MCF 10A (cell line): ENCODE measurements around the gene KIF22. TPM values are rescaled to one million over a fixed set of nuclear protein-coding genes. Genes with fewer than 3 reads are reported as not detected.
"Not testable (repeated sequence)": the region's sequence is repeated elsewhere in the genome, so short reads cannot be mapped to it uniquely, and the experiment has no call there.

Experiments used
- BruUV-seq: library from RNA; stranded (reverse); fragments of 400-500 nt; replicated peaks from 2 replicates; lab custom pipeline; 2021; lab: Mats Ljungman, UMichigan
- CTCF ChIA-PET: fragments of 300-600 bp; sonication (Branson Sonifier 250); formaldehyde crosslinking; extraction: SDS; loops from one replicate; lab custom pipeline; 2021; ENCODE audit warnings: antibody characterized with exemption, inconsistent platforms; lab: Yijun Ruan, JAX
- POLR2A ChIA-PET: fragments of 300-600, 350-650 bp; sonication (Branson Sonifier 250); formaldehyde crosslinking; extraction: SDS; loops from one replicate; lab custom pipeline; 2020; ENCODE audit warnings: antibody characterized with exemption, inconsistent platforms; lab: Yijun Ruan, JAX
- DNase-seq: peaks from one replicate; pipeline ENCODE4 v3.0.0-alpha.2; 2018; ENCODE audit not compliant: unreplicated experiment
- H3K27ac Mint-ChIP-seq: one replicate; pipeline ENCODE4 v1.8.0; 2022; ENCODE audit warnings: mild to moderate bottlenecking, low read depth, mixed read lengths; ENCODE audit not compliant: unreplicated experiment
- H3K27me3 Mint-ChIP-seq: one replicate; pipeline ENCODE4 v1.8.0; 2022; ENCODE audit warnings: mixed read lengths; ENCODE audit not compliant: insufficient read depth, unreplicated experiment
- H3K36me3 Mint-ChIP-seq: one replicate; pipeline ENCODE4 v1.8.0; 2022; ENCODE audit warnings: mild to moderate bottlenecking, moderate library complexity, mixed read lengths; ENCODE audit not compliant: insufficient read depth, unreplicated experiment
- H3K4me1 Mint-ChIP-seq: one replicate; pipeline ENCODE4 v1.8.0; 2022; ENCODE audit warnings: mixed read lengths; ENCODE audit not compliant: insufficient read depth, unreplicated experiment
- H3K4me3 Mint-ChIP-seq: one replicate; pipeline ENCODE4 v1.8.0; 2022; ENCODE audit warnings: mild to moderate bottlenecking, moderate library complexity, mixed read lengths; ENCODE audit not compliant: unreplicated experiment
- H3K9me3 Mint-ChIP-seq: one replicate; pipeline ENCODE4 v1.8.0; 2022; ENCODE audit warnings: mixed read lengths; ENCODE audit not compliant: unreplicated experiment
- CTCF ChIP-seq: fragments of 200-600 bp; IDR thresholded peaks from one replicate; pipeline ENCODE4 v1.8.0; 2022; ENCODE audit warnings: antibody characterized with exemption, mild to moderate bottlenecking; ENCODE audit not compliant: unreplicated experiment
- intact Hi-C: fragments of 100-400 bp; cut with micrococcal nuclease; formaldehyde crosslinking; loops from 2 replicates; pipeline ENCODE4 v1.14.1; 2022
- total RNA-seq: library from RNA; stranded (reverse); gene quantifications from 2 replicates; pipeline ENCODE4 v1.2.3, GENCODE V29; 2022

The KIF22 gene
- total RNA-seq, 1 experiment from 2014 or later: 53.8 TPM

DNA sequence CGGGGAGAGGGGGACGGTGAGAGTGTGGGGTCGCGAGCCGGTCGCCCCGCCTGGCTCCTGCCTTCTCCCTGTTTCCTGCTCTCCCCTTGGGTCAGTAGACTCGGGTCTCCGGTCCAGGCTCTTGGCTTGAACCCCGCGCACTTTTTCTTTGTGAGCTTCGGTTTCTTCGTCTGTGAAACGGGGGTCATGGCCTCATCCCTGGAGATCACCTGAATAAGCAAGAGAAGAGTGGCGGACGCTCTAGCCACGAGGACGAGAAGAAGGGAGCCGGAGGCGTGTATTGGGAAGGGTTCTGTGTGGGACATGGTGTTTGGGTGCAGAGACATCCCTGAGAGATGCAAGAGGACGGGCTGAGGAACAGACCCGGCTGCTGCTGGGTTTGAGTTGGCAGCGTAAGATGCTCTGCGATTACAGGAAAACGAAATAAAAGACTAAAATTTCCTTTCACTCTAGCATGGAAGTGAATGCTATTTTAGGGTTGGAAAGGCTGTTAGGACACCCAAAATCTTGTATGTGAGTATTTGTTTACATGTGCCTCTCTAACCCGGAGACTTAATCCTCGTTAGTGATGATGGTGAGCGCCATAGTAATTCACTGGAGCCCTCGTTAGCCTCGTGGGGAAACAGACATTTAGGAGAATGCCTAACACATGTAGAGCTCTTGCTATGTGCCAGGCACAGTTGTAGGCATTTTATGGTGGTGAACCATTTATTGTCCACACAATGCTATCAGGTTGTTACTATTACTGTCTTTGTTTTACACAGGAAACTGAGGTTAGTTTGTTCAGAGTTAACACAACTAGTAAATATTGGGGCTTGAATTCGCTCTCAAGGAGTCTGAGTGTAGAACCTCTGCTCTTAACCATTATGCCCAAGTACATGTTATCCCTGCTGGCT, 646 bp downstream of the KIF22 start:
- DNase-seq: no peak
- Mint-ChIP-seq H3K9me3 (no peaks in the 10 kb centered on the region), H3K36me3 (no peaks in the 10 kb centered on the region), H3K27ac (peak overlapping the region; percentile 89), H3K27me3 (no peaks in the 10 kb centered on the region), H3K4me1 (peaks cover 28% of the 10 kb centered on the region), H3K4me3 (peak overlapping the region; percentile 84)
- intact Hi-C loops: loop anchor here (1.0 to 2.0 kb wide), 3 partner anchors 14 to 90 kb away; partner anchors contain the start of gene PAGR1
- no peak for TF ChIP-seq CTCF
- TSS peak; percentile 54 for BruUV-seq
- ChIA-PET CTCF (interaction anchor here (0.6 to 1.5 kb wide), 11 partner anchors 10 to 623 kb away, joined by 3 to 7 read pairs (median 3); partner anchors contain the start of gene MAZ), POLR2A (interaction anchor here (0.6 to 5.6 kb wide), 13 partner anchors 11 to 285 kb away, joined by 3 to 94 read pairs (median 5); partner anchors contain the start of genes KCTD13, MVP and PAGR1)

DNA sequence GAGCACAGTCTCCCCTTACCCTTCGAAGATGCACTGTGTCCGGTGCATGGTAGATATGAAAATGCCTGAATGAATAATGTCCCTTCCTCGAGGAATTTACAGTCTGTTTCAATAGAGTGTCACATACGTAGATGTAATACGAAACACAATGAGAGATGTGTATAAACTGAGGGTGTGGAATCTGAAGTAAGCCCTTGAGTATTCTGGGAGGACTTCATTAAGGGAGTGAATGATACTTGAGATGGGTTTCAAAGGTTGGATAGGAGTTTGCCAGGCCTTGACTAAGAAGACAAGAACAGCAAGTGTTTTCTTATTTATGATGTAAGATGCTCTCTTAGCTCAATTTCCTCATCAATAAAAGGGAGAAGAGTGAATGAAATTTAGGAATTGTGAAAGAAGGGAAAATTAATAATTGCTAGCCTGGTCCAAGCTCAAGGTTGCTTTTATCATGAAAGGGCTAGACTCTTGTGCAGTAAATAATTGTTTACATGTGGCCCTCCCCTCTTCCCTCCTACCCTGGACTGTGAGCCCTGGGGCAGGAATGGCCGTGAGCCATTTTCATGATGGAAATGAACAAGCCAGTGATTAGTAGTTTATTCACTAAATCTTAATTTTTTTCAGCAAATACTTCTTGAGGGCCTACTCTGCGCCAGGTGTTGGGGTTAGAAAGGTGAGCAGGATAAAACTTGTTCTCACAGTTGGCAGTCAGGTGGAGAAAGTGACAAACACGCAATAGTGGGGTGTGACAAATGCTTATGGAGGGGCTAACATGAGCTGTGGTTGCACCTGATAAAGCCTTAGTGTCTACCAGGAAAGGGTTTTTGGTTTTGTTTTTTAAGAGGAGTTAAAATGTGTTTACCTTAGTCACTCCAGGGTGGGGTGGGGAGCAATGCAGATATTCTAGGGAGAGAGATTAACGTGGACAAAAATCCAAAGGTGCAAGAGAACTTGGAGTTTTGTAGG, 1.6 kb downstream of the KIF22 start:
- H3K27me3 Mint-ChIP-seq: no peaks in the 10 kb centered on the region
- intact Hi-C loops: loop anchor here (2.0 kb wide), 1 partner anchor 91 kb away; no protein-coding TSS in a partner anchor
- no peak for TF ChIP-seq CTCF
- ChIA-PET CTCF (interaction anchor here (0.6 kb wide), 1 partner anchor 622 kb away, joined by 6 read pairs; no protein-coding TSS in a partner anchor), POLR2A (interaction anchor here (1.3 to 5.6 kb wide), 5 partner anchors 10 to 134 kb away, joined by 4 to 94 read pairs (median 30); partner anchors contain the start of genes KCTD13 and PAGR1)
- peak overlapping the region; percentile 84 for H3K4me3 Mint-ChIP-seq
- DNase-seq: no peak
- H3K4me1 Mint-ChIP-seq: peaks cover 28% of the 10 kb centered on the region
- no peaks in the 10 kb centered on the region for H3K36me3 Mint-ChIP-seq
- BruUV-seq: no TSS peak
- H3K9me3 Mint-ChIP-seq: no peaks in the 10 kb centered on the region
- peak overlapping the region; percentile 89 for H3K27ac Mint-ChIP-seq

DNA sequence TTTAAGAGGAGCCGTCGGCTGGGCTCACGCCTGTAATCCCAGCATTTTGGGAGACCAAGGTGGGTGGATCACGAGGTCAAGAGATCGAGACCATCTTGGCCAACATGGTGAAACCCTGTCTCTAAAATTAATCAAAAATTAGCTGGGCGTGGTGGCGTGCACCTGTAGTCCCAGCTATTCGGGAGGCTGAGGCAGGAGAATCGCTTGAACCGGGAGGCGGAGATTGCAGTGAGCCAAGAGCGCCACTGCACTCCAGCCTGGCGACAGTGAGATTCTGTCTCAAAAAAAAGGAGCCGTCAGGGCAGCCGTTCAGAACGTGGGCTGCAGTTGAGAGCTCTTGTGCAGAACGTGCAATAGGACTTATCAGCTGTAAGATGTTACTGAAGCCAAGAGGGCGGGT, 2.6 kb downstream of the KIF22 start:
- H3K9me3 Mint-ChIP-seq, BruUV-seq, DNase-seq, H3K4me3 Mint-ChIP-seq, H3K27me3 Mint-ChIP-seq, H3K27ac Mint-ChIP-seq, intact Hi-C loops, H3K36me3 Mint-ChIP-seq: not testable (repeated sequence)
- ChIA-PET CTCF (interaction anchor here (0.6 to 1.6 kb wide), 3 partner anchors 11 to 58 kb away, joined by 3 to 8 read pairs (median 3); partner anchors contain the start of gene PAGR1), POLR2A (interaction anchor here (0.5 to 3.2 kb wide), 2 partner anchors 11 to 13 kb away, joined by 3 to 20 read pairs; no protein-coding TSS in a partner anchor)
- H3K4me1 Mint-ChIP-seq: peaks cover 28% of the 10 kb centered on the region

GRCh38 chr16:29794231-29794710, 3.7 kb downstream of the KIF22 start:
- Mint-ChIP-seq H3K9me3 (no peaks in the 10 kb centered on the region), H3K4me3 (no peak overlapping the region), H3K4me1 (peaks cover 28% of the 10 kb centered on the region), H3K27ac (no peak overlapping the region), H3K36me3 (peaks cover 6% of the 10 kb centered on the region), H3K27me3 (no peaks in the 10 kb centered on the region)
- intact Hi-C loops: no loop called here
- no TSS peak for BruUV-seq
- ChIA-PET POLR2A (interaction anchor here (1.1 to 3.2 kb wide), 3 partner anchors 10 to 22 kb away, joined by 3 to 20 read pairs (median 4); partner anchors contain the start of gene PAGR1), CTCF (interaction anchor here (0.6 to 1.6 kb wide), 3 partner anchors 10 to 181 kb away, joined by 3 to 8 read pairs (median 4); partner anchors contain the start of gene PAGR1)
- no peak for TF ChIP-seq CTCF
- DNase-seq: no peak
